ENCODE measurements around the gene THNSL1. TPM values are rescaled to one million over a fixed set of nuclear protein-coding genes. Genes with fewer than 3 reads are reported as not detected.
"Not testable (repeated sequence)": the region's sequence is repeated elsewhere in the genome, so short reads cannot be mapped to it uniquely, and the experiment has no call there.

Gene THNSL1
- total RNA-seq, result 1 to 10 TPM; 4.0 to 6.8 (median 5.1) TPM
- 1 to 10 TPM; 1.4 to 2.6 TPM for polyA plus RNA-seq
- long read RNA-seq, donor 1, transcript THNSL1-201 (3 exons, 3,691 nt), result major isoform, 18 of 26 reads
- long read RNA-seq, donor 1, transcript THNSL1-202 (3 exons, 3,788 nt), result minor isoform, 6 of 26 reads
- long read RNA-seq, donor 1, partial matches to known transcripts, result 2 of 26 reads
- long read RNA-seq, donor 1, other reads (novel, unspliced or antisense), result 0 of 26 reads
- long read RNA-seq, donor 2, transcript THNSL1-201 (3 exons, 3,691 nt), result major isoform, 11 of 22 reads
- long read RNA-seq, donor 2, transcript THNSL1-202 (3 exons, 3,788 nt), result minor isoform, 10 of 22 reads
- long read RNA-seq, donor 2, partial matches to known transcripts, result 0 of 22 reads
- long read RNA-seq, donor 2, other reads (novel, unspliced or antisense), result 1 of 22 reads
- long read RNA-seq, donor 3, transcript THNSL1-202 (3 exons, 3,788 nt), result minor isoform, 11 of 38 reads
- long read RNA-seq, donor 3, transcript THNSL1-201 (3 exons, 3,691 nt), result major isoform, 24 of 38 reads
- long read RNA-seq, donor 3, partial matches to known transcripts, result 2 of 38 reads
- long read RNA-seq, donor 3, other reads (novel, unspliced or antisense), result 1 of 38 reads

- no peaks in the 10 kb centered on the region for H3K36me3 ChIP-seq
- no peak for TF ChIP-seq CTCF (IDR thresholded peaks at IDR 0.05)
- intact Hi-C loops (cut with DNase I), result loop anchor here in 6 of 10 donors (1.0 to 10.0 kb wide), 6 partner anchors 66 to 294 kb away; partner anchors contain the start of gene ARHGAP21 (in 3 of the 6)
- H3K4me3 ChIP-seq, result peak within 1 kb of the TSS; percentile 61 to 83 (median 70)
- peaks cover 0 to 18% (median 13%) of the 10 kb centered on the region in 9 donors for H3K4me1 ChIP-seq
- no peaks in the 10 kb centered on the region for H3K27me3 ChIP-seq
- WGBS, 2 donors, result 0% methylated on average over 69 of the region's 69 CpGs
- peak; percentile 99 to 100 (median 99) for ATAC-seq
- no peaks in the 10 kb centered on the region for H3K9me3 ChIP-seq
- H3K27ac ChIP-seq, result peak within 1 kb of the TSS; percentile 75 to 95 (median 92)
- DNase-seq, result peak; percentile 99
Measured at GRCh38 chr10:25016376-25017153, at the start of gene THNSL1. Gene THNSL1, plus strand, starts transcription at chr10:25016612. Its CDS starts 6,612 bp downstream, at chr10:25023224.

GRCh38 chr10:24966962-24967481 lies 49.4 kb upstream of the THNSL1 start:
- DNase-seq (no peak), ATAC-seq (no peak)
- H3K4me3 ChIP-seq, result no peak overlapping the region
- peaks cover 0 to 13% (median 0%) of the 10 kb centered on the region in 9 donors for H3K4me1 ChIP-seq
- H3K36me3 ChIP-seq, result no peaks in the 10 kb centered on the region
- intact Hi-C loops (cut with DNase I), result no loop called here
- H3K27me3 ChIP-seq, result no peaks in the 10 kb centered on the region
- WGBS, 2 donors, result 90 to 93% methylated on average over 5 of the region's 5 CpGs
- no peaks in the 10 kb centered on the region for H3K9me3 ChIP-seq
- H3K27ac ChIP-seq, result no peak overlapping the region
- TF ChIP-seq CTCF (IDR thresholded peaks at IDR 0.05), result no peak

GRCh38 chr10:24968349-24968748 lies 48.1 kb upstream of the THNSL1 start:
- DNase-seq (no peak), ATAC-seq (no peak)
- Histone ChIP-seq H3K36me3 (no peaks in the 10 kb centered on the region), H3K27me3 (no peaks in the 10 kb centered on the region), H3K4me1 (peaks cover 0 to 13% (median 0%) of the 10 kb centered on the region in 9 donors), H3K9me3 (no peaks in the 10 kb centered on the region), H3K27ac (no peak overlapping the region), H3K4me3 (no peak overlapping the region)
- intact Hi-C loops (cut with DNase I), result no loop called here
- TF ChIP-seq CTCF (IDR thresholded peaks at IDR 0.05), result no peak
- 96 to 97% methylated on average over 7 of the region's 7 CpGs for WGBS, 2 donors

- H3K4me3 ChIP-seq; H3K9me3 ChIP-seq; intact Hi-C loops (cut with DNase I); DNase-seq; H3K27me3 ChIP-seq; ATAC-seq; H3K36me3 ChIP-seq: not testable (repeated sequence)
- Histone ChIP-seq H3K4me1 (peaks cover 0 to 13% (median 0%) of the 10 kb centered on the region in 9 donors), H3K27ac (peak overlapping the region in 1 of 10 donors; percentile 32)
- whole genome bisulfite sequencing, 2 donors, result 94 to 96% methylated on average over 11 of the region's 11 CpGs
Measured at GRCh38 chr10:24968951-24969350, 47.5 kb upstream of the THNSL1 start.
